Amniotic stem cell (primary cell): ENCODE results near the gene DYNLRB1.
"Not testable (repeated sequence)": the region's sequence is repeated elsewhere in the genome, so short reads cannot be mapped to it uniquely, and the experiment has no call there.

Experiments
- DNase-seq: peaks from one replicate; lab custom pipeline; 2025; lab: John Stamatoyannopoulos, UW

Gene DYNLRB1

GRCh38 chr20:34512266-34512954, 3.8 kb upstream of the DYNLRB1 start:
- DNase-seq: no peak

GRCh38 chr20:34512955-34513419, 3.2 kb upstream of the DYNLRB1 start:
- DNase-seq: no peak

- not testable (repeated sequence) for DNase-seq
Measured at GRCh38 chr20:34514034-34514433, 2.2 kb upstream of the DYNLRB1 start.

- DNase-seq: no peak
Measured at GRCh38 chr20:34514897-34515483, 1.2 kb upstream of the DYNLRB1 start.

- DNase-seq: no peak
Measured at GRCh38 chr20:34515484-34516246, 557 bp upstream of the DYNLRB1 start.

GRCh38 chr20:34517114-34517505, 888 bp downstream of the DYNLRB1 start:
- no peak for DNase-seq

- not testable (repeated sequence) for DNase-seq
Measured at GRCh38 chr20:34518863-34519262, 2.6 kb downstream of the DYNLRB1 start.

GRCh38 chr20:34519841-34520240, 3.6 kb downstream of the DYNLRB1 start:
- not testable (repeated sequence) for DNase-seq

GRCh38 chr20:34522969-34523871, 7.0 kb downstream of the DYNLRB1 start:
- no peak for DNase-seq

- no peak for DNase-seq
Measured at GRCh38 chr20:34524426-34524825, 8.2 kb downstream of the DYNLRB1 start.

- DNase-seq: no peak
Measured at GRCh38 chr20:34525342-34525708, 9.1 kb downstream of the DYNLRB1 start.

GRCh38 chr20:34525709-34526416, 9.6 kb downstream of the DYNLRB1 start:
- DNase-seq: peak; percentile 95

- DNase-seq: no peak
Measured at GRCh38 chr20:34526466-34526865, 10.2 kb downstream of the DYNLRB1 start.

- DNase-seq: no peak
Measured at GRCh38 chr20:34527016-34527415, 10.8 kb downstream of the DYNLRB1 start.

GRCh38 chr20:34528921-34529297, 12.7 kb downstream of the DYNLRB1 start:
- no peak for DNase-seq

- DNase-seq: no peak
Measured at GRCh38 chr20:34529742-34530141, 13.5 kb downstream of the DYNLRB1 start.

- DNase-seq: no peak
Measured at GRCh38 chr20:34530342-34530741, 14.1 kb downstream of the DYNLRB1 start.

- no peak for DNase-seq
Measured at GRCh38 chr20:34531608-34532265, 15.5 kb downstream of the DYNLRB1 start.

GRCh38 chr20:34532320-34532719, 16.1 kb downstream of the DYNLRB1 start:
- no peak for DNase-seq

GRCh38 chr20:34532756-34533155, 16.5 kb downstream of the DYNLRB1 start:
- no peak for DNase-seq
